H9 (cell line): ENCODE results near the gene DCLK2. TPM values are rescaled to one million over a fixed set of nuclear protein-coding genes. Genes with fewer than 3 reads are reported as not detected.
"Not testable (repeated sequence)": the region's sequence is repeated elsewhere in the genome, so short reads cannot be mapped to it uniquely, and the experiment has no call there.

ENCODE experiments used
- DNase-seq: peaks from one replicate; pipeline ENCODE4 v3.0.0-alpha.2; 2017
- H2AFZ ChIP-seq: one replicate; pipeline ENCODE4 v1.6.1; 2013; ENCODE audit warnings: mild to moderate bottlenecking, low read length, control low read depth, moderate library complexity
- H2AK5ac ChIP-seq: 2 replicates; pipeline ENCODE4 v1.6.1; 2013; ENCODE audit warnings: low read length, control low read depth, mixed read lengths; ENCODE audit not compliant: insufficient read length
- H2BK120ac ChIP-seq: one replicate; pipeline ENCODE4 v1.6.1; 2013; ENCODE audit warnings: low read depth, mild to moderate bottlenecking, low read length, control low read depth, inconsistent platforms; ENCODE audit not compliant: poor library complexity, severe bottlenecking
- H2BK12ac ChIP-seq: 2 replicates; pipeline ENCODE4 v1.6.1; 2013; ENCODE audit warnings: low read length, control low read depth, mixed read lengths, low read depth; ENCODE audit not compliant: insufficient read length
- H2BK15ac ChIP-seq: 2 replicates; pipeline ENCODE4 v1.6.1; 2013; ENCODE audit warnings: low read depth, low read length, control low read depth
- H2BK20ac ChIP-seq: one replicate; pipeline ENCODE4 v1.6.1; 2013; ENCODE audit warnings: low read depth, mild to moderate bottlenecking, low read length, control low read depth, inconsistent platforms; ENCODE audit not compliant: poor library complexity, severe bottlenecking
- H2BK5ac ChIP-seq: 2 replicates; pipeline ENCODE4 v1.6.1; 2013; ENCODE audit warnings: low read length, control low read depth, mixed read lengths; ENCODE audit not compliant: insufficient read length
- H3K14ac ChIP-seq: 2 replicates; pipeline ENCODE4 v1.6.1; 2013; ENCODE audit warnings: low read length, control low read depth; ENCODE audit not compliant: insufficient read depth
- H3K18ac ChIP-seq: 2 replicates; pipeline ENCODE4 v1.6.1; 2013; ENCODE audit warnings: low read depth, mild to moderate bottlenecking, mixed read lengths, low read length, control low read depth; ENCODE audit not compliant: insufficient read length
- H3K23ac ChIP-seq: 2 replicates; pipeline ENCODE4 v1.6.1; 2013; ENCODE audit warnings: low read length, control low read depth, mixed read lengths, low read depth; ENCODE audit not compliant: insufficient read length
- H3K23me2 ChIP-seq: 2 replicates; pipeline ENCODE4 v1.6.1; 2013; ENCODE audit warnings: low read depth, mild to moderate bottlenecking, mixed read lengths, low read length, control low read depth; ENCODE audit not compliant: insufficient read length, poor library complexity, severe bottlenecking
- H3K27ac ChIP-seq: 2 replicates; pipeline ENCODE4 v1.5.1; 2013; ENCODE audit warnings: low read length, control low read depth, mixed read lengths, low read depth; ENCODE audit not compliant: insufficient read length
- H3K27me3 ChIP-seq: 2 replicates; pipeline ENCODE4 v1.6.1; 2013; ENCODE audit warnings: low read length, control low read depth, inconsistent platforms; ENCODE audit not compliant: insufficient read depth
- H3K4ac ChIP-seq: 2 replicates; pipeline ENCODE4 v1.6.1; 2013; ENCODE audit warnings: low read depth, mild to moderate bottlenecking, control low read depth, inconsistent platforms, low read length, moderate library complexity
- H3K4me1 ChIP-seq: 2 replicates; pipeline ENCODE4 v1.6.1; 2013; ENCODE audit warnings: low read length, control low read depth, inconsistent platforms; ENCODE audit not compliant: insufficient read depth
- H3K4me2 ChIP-seq: 2 replicates; pipeline ENCODE4 v1.6.1; 2013; ENCODE audit warnings: low read length, control low read depth, mixed read lengths; ENCODE audit not compliant: insufficient read length, insufficient read depth
- H3K56ac ChIP-seq: 2 replicates; pipeline ENCODE4 v1.6.1; 2013; ENCODE audit warnings: low read depth, mild to moderate bottlenecking, mixed read lengths, low read length, control low read depth; ENCODE audit not compliant: insufficient read length
- H3K79me1 ChIP-seq: 2 replicates; pipeline ENCODE4 v1.6.1; 2013; ENCODE audit warnings: low read depth, mild to moderate bottlenecking, moderate library complexity, low read length, control low read depth, inconsistent platforms; ENCODE audit not compliant: insufficient read depth, poor library complexity, severe bottlenecking
- H3K79me2 ChIP-seq: 2 replicates; pipeline ENCODE4 v1.6.1; 2013; ENCODE audit warnings: low read length, control low read depth, inconsistent platforms; ENCODE audit not compliant: insufficient read depth
- H3K9ac ChIP-seq: 2 replicates; pipeline ENCODE4 v1.6.1; 2013; ENCODE audit warnings: low read length, control low read depth, mixed read lengths; ENCODE audit not compliant: insufficient read length; ENCODE audit errors: extremely low read depth
- H3K9me3 ChIP-seq: one replicate; pipeline ENCODE4 v1.6.1; 2013; ENCODE audit warnings: low read depth, low read length, inconsistent platforms; ENCODE audit not compliant: control insufficient read depth
- H3T11ph ChIP-seq: one replicate; pipeline ENCODE4 v1.6.1; 2013; ENCODE audit warnings: mild to moderate bottlenecking, low read length, control low read depth, inconsistent platforms
- H4K20me1 ChIP-seq: one replicate; pipeline ENCODE4 v1.6.1; 2013; ENCODE audit not compliant: control insufficient read depth, insufficient read length, insufficient read depth
- H4K5ac ChIP-seq: 2 replicates; pipeline ENCODE4 v1.6.1; 2013; ENCODE audit warnings: low read depth, mild to moderate bottlenecking, mixed read lengths, low read length, control low read depth; ENCODE audit not compliant: insufficient read length
- H4K8ac ChIP-seq: replicated peaks from 2 replicates; pipeline ENCODE4 v1.6.1; 2013; ENCODE audit warnings: low read length, control low read depth, mixed read lengths, low read depth; ENCODE audit not compliant: insufficient read length
- H4K91ac ChIP-seq: 2 replicates; pipeline ENCODE4 v1.6.1; 2013; ENCODE audit warnings: low read depth, mild to moderate bottlenecking, moderate library complexity, mixed read lengths, low read length, control low read depth; ENCODE audit not compliant: insufficient read length
- H3K27ac Mint-ChIP-seq, 3 experiments: 2 replicates in 2 of 3; 3 replicates in 1 of 3; pipeline ENCODE4 v1.8.0; 2020 to 2021; ENCODE audit warnings: mixed read lengths in 3 of 3, mild to moderate bottlenecking in 1 of 3, moderate library complexity in 1 of 3
- H3K27me3 Mint-ChIP-seq: 2 replicates; pipeline ENCODE4 v1.8.0; 2021; ENCODE audit warnings: low read depth, mild to moderate bottlenecking, moderate library complexity, mixed read lengths
- H3K36me3 Mint-ChIP-seq, 3 experiments: 2 replicates in 2 of 3; 3 replicates in 1 of 3; pipeline ENCODE4 v1.8.0; 2020 to 2021; ENCODE audit warnings: low read depth in 3 of 3, mixed read lengths in 3 of 3; ENCODE audit not compliant: insufficient read depth in 1 of 3
- H3K4me1 Mint-ChIP-seq, 2 experiments: 2 replicates each; pipeline ENCODE4 v1.8.0; 2020; ENCODE audit warnings: mixed read lengths in 2 of 2
- H3K4me3 Mint-ChIP-seq, 2 experiments: 2 replicates in 1 of 2; 3 replicates in 1 of 2; pipeline ENCODE4 v1.8.0; 2020 to 2021; ENCODE audit warnings: mild to moderate bottlenecking in 2 of 2, mixed read lengths in 2 of 2, moderate library complexity in 1 of 2
- H3K9me3 Mint-ChIP-seq, 2 experiments: 2 replicates in 1 of 2; 3 replicates in 1 of 2; pipeline ENCODE4 v1.8.0; 2020; ENCODE audit warnings: mild to moderate bottlenecking in 2 of 2, mixed read lengths in 2 of 2, moderate library complexity in 1 of 2
- CTCF ChIP-seq: fragments of 200-600 bp; sonication (generic); conservative IDR thresholded peaks from 3 replicates; pipeline ENCODE4 v1.8.0; 2021; ENCODE audit warnings: antibody characterized with exemption, mild to moderate bottlenecking
- WGBS: extraction: QIAGEN DNeasy Blood & Tissue Kit; methylation state at CpG from one replicate; pipeline ENCODE4 v1.1.7; 2013; ENCODE audit warnings: missing lambda C conversion rate, low lambda C conversion rate, mixed read lengths; ENCODE audit not compliant: insufficient read length; ENCODE audit errors: extremely low coverage; 5-methylcytosine and 5-hydroxymethylcytosine counted together
- total RNA-seq: library from RNA; stranded (reverse); gene quantifications from 2 replicates; pipeline ENCODE4 v1.2.1, GENCODE V29; 2021

The DCLK2 gene
- total RNA-seq, 1 experiment from 2014 or later = 0.33 TPM

GRCh38 chr4:150192986-150193385 lies 114.7 kb downstream of the DCLK2 start:
- H3K79me1 ChIP-seq = no peaks in the 10 kb centered on the region
- no peaks in the 10 kb centered on the region for H3K27me3 ChIP-seq
- Mint-ChIP-seq H3K9me3 (no peaks in the 10 kb centered on the region; a peak in 1 of 5 replicates), H3K36me3 (no peaks in the 10 kb centered on the region), H3K27me3 (peaks cover 9% of the 10 kb centered on the region), H3K4me1 (peaks cover 0 to 5% of the 10 kb centered on the region in 2 experiments; a peak in 1 of 4 replicates), H3K27ac (no peak overlapping the region), H3K4me3 (no peak overlapping the region)
- H3K79me2 ChIP-seq = no peaks in the 10 kb centered on the region
- H3K4me2 ChIP-seq = no peak overlapping the region
- no peak overlapping the region for H2BK120ac ChIP-seq
- H2BK5ac ChIP-seq = no peak overlapping the region
- no peak overlapping the region for H3K56ac ChIP-seq
- no CpG with 5 or more reads among the region's 3 CpGs for WGBS
- no peaks in the 10 kb centered on the region for H4K20me1 ChIP-seq
- TF ChIP-seq CTCF = no peak
- no peak overlapping the region for H3K23ac ChIP-seq
- H3K18ac ChIP-seq = no peak overlapping the region
- H4K5ac ChIP-seq = no peak overlapping the region
- no peak overlapping the region for H2AFZ ChIP-seq
- no peaks in the 10 kb centered on the region for H3K9me3 ChIP-seq
- no peak overlapping the region for H4K91ac ChIP-seq
- no peak overlapping the region for H3K14ac ChIP-seq
- H3K4me1 ChIP-seq = no peaks in the 10 kb centered on the region
- H3K4ac ChIP-seq = no peak overlapping the region
- no peak overlapping the region for H4K8ac ChIP-seq
- no peak overlapping the region for H3K9ac ChIP-seq
- no peak overlapping the region for H2BK15ac ChIP-seq
- H2BK12ac ChIP-seq = no peak overlapping the region
- no peak overlapping the region for H2AK5ac ChIP-seq
- no peak for DNase-seq
- no peaks in the 10 kb centered on the region for H3K23me2 ChIP-seq
- no peak overlapping the region for H2BK20ac ChIP-seq
- H3K27ac ChIP-seq = no peak overlapping the region
- H3T11ph ChIP-seq = no peak overlapping the region

GRCh38 chr4:150197256-150197655 lies 119.0 kb downstream of the DCLK2 start:
- H2BK5ac ChIP-seq, H3K4me3 Mint-ChIP-seq, H2BK15ac ChIP-seq, H3K4me1 ChIP-seq, H3K4ac ChIP-seq, H2BK12ac ChIP-seq, H2AK5ac ChIP-seq, H4K5ac ChIP-seq, H3K4me1 Mint-ChIP-seq, H3K23ac ChIP-seq, H3K27me3 ChIP-seq, H3K79me1 ChIP-seq, H2AFZ ChIP-seq, H4K20me1 ChIP-seq, DNase-seq, H3T11ph ChIP-seq, H3K23me2 ChIP-seq, H3K36me3 Mint-ChIP-seq, H3K27ac ChIP-seq, H3K27me3 Mint-ChIP-seq, H4K8ac ChIP-seq, H3K27ac Mint-ChIP-seq, H3K79me2 ChIP-seq, H3K56ac ChIP-seq, H2BK20ac ChIP-seq, H3K14ac ChIP-seq, H3K9ac ChIP-seq, H3K18ac ChIP-seq, H2BK120ac ChIP-seq, H3K9me3 Mint-ChIP-seq, H3K4me2 ChIP-seq, H3K9me3 ChIP-seq, H4K91ac ChIP-seq: not testable (repeated sequence)
- WGBS = no CpG with 5 or more reads among the region's 4 CpGs
